CD4-positive, alpha-beta T cell treated with Interleukin-10 for 1 hour (primary cell): ENCODE results near the gene PCTP.

ENCODE experiments used
- DNase-seq: peaks from one replicate; pipeline ENCODE4 v3.0.0-alpha.2; 2020

Gene PCTP

GRCh38 chr17:55750750-55751657, at the start of gene PCTP:
TSS of gene PCTP (plus strand) at chr17:55751051. CDS start at chr17:55751104, 53 bp downstream.
- peak; percentile 85 for DNase-seq

DNA sequence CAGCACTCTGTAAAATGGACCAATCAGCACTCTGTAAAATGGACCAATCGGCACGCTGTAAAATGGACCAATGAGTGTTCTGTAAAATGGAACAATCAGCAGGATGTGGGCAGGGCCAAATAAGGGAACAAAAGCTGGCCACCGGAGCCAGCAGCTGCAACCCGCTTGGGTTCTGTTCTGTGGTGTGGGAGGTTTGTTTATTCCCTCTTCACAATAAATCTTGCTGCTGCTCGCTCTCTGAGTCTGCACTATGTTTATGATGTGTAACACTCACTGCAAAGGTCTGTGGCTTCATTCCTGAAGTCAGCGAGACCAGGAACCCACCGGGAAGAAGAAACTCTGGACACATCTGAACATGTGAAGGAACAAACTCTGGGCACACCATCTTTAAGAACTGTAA, 48.7 kb upstream of the PCTP start:
- no peak for DNase-seq

- no peak for DNase-seq
These were observed 46.5 kb upstream of the PCTP start for GRCh38 chr17:55704401-55704800.

DNA sequence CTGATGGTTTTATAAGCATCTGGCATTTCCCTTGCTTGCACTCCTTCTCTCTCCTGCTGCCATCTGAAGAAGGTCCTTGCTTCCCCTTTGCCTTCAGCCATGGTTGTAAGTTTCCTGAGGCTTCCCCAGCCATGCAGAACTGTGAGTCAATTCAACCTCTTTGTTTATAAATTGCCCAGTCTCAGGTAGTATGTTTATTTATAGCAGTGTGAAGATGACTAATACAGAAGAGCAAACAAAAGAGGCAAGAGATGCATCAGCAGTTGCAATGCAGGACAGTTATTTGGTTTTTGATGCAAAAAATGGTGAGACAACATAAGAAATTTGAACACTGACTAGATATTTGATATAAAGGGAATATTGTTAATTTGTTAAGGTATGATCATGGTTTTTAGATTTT, 45.0 kb upstream of the PCTP start:
- DNase-seq: no peak

- DNase-seq: no peak
These were observed 43.8 kb upstream of the PCTP start for GRCh38 chr17:55706808-55707773.

- DNase-seq: no peak
These were observed 42.5 kb upstream of the PCTP start for GRCh38 chr17:55708175-55708974.

DNA sequence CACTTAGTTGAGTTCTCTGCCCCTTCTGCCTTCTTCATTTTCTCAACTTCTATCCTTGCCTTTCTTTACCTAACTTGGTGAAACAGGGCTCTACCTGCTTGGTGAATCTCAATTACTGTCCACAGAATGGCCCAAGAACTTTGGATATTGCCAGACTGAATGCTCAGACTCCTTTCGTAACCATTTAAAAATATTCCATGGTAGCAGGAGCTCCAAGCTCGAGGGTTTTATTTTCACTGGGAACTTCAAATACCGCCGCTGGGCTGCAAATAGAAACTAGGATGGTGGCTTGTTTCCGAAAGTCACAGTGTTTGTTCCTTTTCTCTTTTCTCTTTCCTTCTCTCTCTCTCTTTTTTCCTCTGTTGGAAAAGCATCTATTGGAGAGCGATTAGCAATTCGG, 41.4 kb upstream of the PCTP start:
- DNase-seq: no peak

DNA sequence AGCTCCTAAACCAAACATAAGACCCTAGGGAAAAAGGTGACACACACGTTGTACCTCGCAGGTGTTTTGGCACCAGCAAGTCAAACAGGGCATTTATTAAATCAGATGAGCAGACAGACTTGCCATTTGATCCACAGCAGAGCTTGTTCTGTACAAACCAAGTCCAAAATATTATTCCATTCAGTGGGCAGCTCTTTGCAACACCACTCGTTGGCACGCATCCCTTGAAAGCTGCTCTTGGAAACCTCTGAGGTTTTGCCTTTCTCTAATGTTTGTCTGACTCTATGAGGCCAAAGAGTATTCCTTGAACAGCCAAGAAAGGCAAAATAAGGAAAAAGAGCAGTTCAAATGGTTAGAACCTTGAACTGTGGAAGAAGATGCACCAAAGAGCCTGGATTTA, 40.9 kb upstream of the PCTP start:
- no peak for DNase-seq

- no peak for DNase-seq
These were observed 40.4 kb upstream of the PCTP start for GRCh38 chr17:55710410-55710809.

GRCh38 chr17:55710829-55711496, 39.9 kb upstream of the PCTP start:
- no peak for DNase-seq

GRCh38 chr17:55717432-55717831, 33.4 kb upstream of the PCTP start:
- no peak for DNase-seq

GRCh38 chr17:55717898-55718735, 32.7 kb upstream of the PCTP start:
- peak; percentile 53 for DNase-seq

GRCh38 chr17:55720919-55721836, 29.7 kb upstream of the PCTP start:
- no peak for DNase-seq

- DNase-seq: no peak
These were observed 28.7 kb upstream of the PCTP start for GRCh38 chr17:55722016-55722736.

DNA sequence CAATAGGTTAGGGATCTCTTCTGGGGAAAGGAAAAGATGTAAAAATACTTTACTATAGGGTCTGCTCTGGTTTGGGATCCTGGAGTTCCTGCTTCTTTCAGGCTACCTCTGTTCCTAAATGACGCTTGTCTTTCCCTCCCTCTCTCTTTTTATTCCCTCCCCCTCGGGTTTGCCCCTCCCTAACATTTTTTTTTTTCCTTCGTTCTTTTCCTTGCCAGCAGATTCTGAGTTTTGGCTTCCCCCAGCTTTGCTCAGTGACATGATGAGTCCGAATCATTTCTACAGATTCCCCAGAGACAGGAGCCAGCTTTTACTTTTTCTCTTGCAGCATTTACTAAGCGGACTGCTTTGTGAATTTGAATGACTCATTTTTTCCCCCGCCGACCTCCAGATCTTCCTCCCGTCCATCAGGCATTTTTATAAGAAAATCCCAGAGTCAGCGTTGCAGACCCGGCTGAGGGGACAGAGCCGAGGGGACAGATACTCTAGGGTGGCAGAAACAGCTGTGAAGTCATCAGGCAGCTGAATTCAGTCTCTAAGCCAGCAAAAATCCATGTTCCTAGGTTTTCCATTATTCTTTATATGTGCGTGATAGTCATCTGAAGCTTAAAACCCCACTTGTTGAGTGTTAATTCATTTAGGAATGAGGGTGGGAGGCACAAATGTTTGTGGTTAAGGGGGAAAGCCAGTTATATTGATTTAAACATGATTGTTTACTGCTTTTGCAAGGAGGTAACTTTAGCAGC, 27.9 kb upstream of the PCTP start, which contains the start of gene TMEM100:
TSS of gene TMEM100 (minus strand) at position 123 of the 746 bp plus-strand sequence. CDS start 1,794 bp downstream, outside the sequence.
- no peak for DNase-seq

DNA sequence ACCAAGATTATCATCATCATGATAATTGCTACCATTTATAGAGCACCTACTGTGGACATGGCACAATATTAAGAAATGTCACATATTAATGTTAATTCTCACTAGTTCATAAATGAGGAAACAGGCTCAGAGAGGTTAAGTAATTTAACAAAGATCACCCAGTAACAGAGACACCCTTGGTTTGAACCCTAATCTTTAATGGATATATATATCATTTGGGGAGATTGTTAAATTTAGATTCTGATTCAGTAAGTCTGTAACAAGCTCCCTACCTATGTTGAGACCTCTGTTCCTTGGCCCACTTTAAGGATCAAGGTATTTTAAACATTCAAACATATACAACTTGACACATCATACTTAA, 27.4 kb upstream of the PCTP start:
- no peak for DNase-seq

GRCh38 chr17:55726440-55726839, 24.4 kb upstream of the PCTP start:
- DNase-seq: no peak

GRCh38 chr17:55727275-55727674, 23.6 kb upstream of the PCTP start:
- no peak for DNase-seq

GRCh38 chr17:55727920-55728319, 22.9 kb upstream of the PCTP start:
- no peak for DNase-seq
